HEK293T (cell line): ENCODE data around the gene ARRDC1.

Source experiments
- CTCF ChIA-PET: fragments of 350-600 bp; formaldehyde crosslinking; extraction: SDS; loops from one replicate; lab custom pipeline; 2021; ENCODE audit warnings: antibody characterized with exemption, inconsistent platforms; lab: Yijun Ruan, JAX
- POLR2A ChIA-PET: fragments of 350-600 bp; formaldehyde crosslinking; extraction: SDS; loops from one replicate; lab custom pipeline; 2020; ENCODE audit warnings: antibody characterized with exemption, inconsistent platforms; lab: Yijun Ruan, JAX
- DNase-seq: peaks from one replicate; pipeline ENCODE4 v3.0.0; 2012; ENCODE audit warnings: mixed read lengths; ENCODE audit errors: extremely low spot score
- ARNT ChIP-seq: fragments of 450-650 bp; IDR thresholded peaks from 2 replicates; pipeline ENCODE4 v1.6.1; 2017; ENCODE audit warnings: mild to moderate bottlenecking
- BHLHE40 ChIP-seq: fragments of 450-650 bp; IDR thresholded peaks from 2 replicates; pipeline ENCODE4 v1.6.1; 2016; ENCODE audit warnings: mild to moderate bottlenecking, moderate library complexity, borderline replicate concordance
- CTBP1 ChIP-seq: fragments of 450-650 bp; IDR thresholded peaks from 2 replicates; pipeline ENCODE4 v1.6.1; 2016; ENCODE audit warnings: borderline replicate concordance
- ELF4 ChIP-seq: fragments of 450-650 bp; IDR thresholded peaks from 2 replicates; pipeline ENCODE4 v1.6.1; 2017; ENCODE audit warnings: antibody characterized with exemption
- FOXA1 ChIP-seq: fragments of 450-650 bp; IDR thresholded peaks from 2 replicates; pipeline ENCODE4 v1.6.1; 2016; ENCODE audit warnings: mild to moderate bottlenecking
- FOXK2 ChIP-seq: fragments of 450-650 bp; IDR thresholded peaks from 2 replicates; pipeline ENCODE4 v1.6.1; 2016; ENCODE audit warnings: mild to moderate bottlenecking
- FOXM1 ChIP-seq: fragments of 450-650 bp; IDR thresholded peaks from 2 replicates; pipeline ENCODE4 v1.6.1; 2017; ENCODE audit warnings: mild to moderate bottlenecking, borderline replicate concordance
- HDGF ChIP-seq: fragments of 450-650 bp; IDR thresholded peaks from 2 replicates; pipeline ENCODE4 v1.6.1; 2017; ENCODE audit warnings: antibody characterized with exemption, borderline replicate concordance
- L3MBTL2 ChIP-seq: fragments of 450-650 bp; conservative IDR thresholded peaks from 2 replicates; pipeline ENCODE4 v1.6.1; 2016; ENCODE audit warnings: mild to moderate bottlenecking
- LEF1 ChIP-seq: fragments of 450-650 bp; IDR thresholded peaks from 2 replicates; pipeline ENCODE4 v1.6.1; 2017; ENCODE audit warnings: mild to moderate bottlenecking, borderline replicate concordance
- NFRKB ChIP-seq: fragments of 450-650 bp; IDR thresholded peaks from 2 replicates; pipeline ENCODE4 v1.6.1; 2016; ENCODE audit warnings: mild to moderate bottlenecking, moderate library complexity
- SP1 ChIP-seq: fragments of 450-650 bp; IDR thresholded peaks from 2 replicates; pipeline ENCODE4 v1.6.1; 2017
- SUZ12 ChIP-seq: fragments of 450-650 bp; IDR thresholded peaks from 2 replicates; pipeline ENCODE4 v1.6.1; 2016; ENCODE audit warnings: mild to moderate bottlenecking
- TARDBP ChIP-seq: fragments of 450-650 bp; IDR thresholded peaks from 2 replicates; pipeline ENCODE4 v1.6.1; 2016
- ZNF384 ChIP-seq: fragments of 450-650 bp; IDR thresholded peaks from 2 replicates; pipeline ENCODE4 v1.6.1; 2016
- TF ChIP-seq, protein P1 (sequence below): fragments of 450-650 bp; IDR thresholded peaks from 2 replicates; pipeline ENCODE4 v1.6.1; 2016

ARRDC1 gene

DNA sequence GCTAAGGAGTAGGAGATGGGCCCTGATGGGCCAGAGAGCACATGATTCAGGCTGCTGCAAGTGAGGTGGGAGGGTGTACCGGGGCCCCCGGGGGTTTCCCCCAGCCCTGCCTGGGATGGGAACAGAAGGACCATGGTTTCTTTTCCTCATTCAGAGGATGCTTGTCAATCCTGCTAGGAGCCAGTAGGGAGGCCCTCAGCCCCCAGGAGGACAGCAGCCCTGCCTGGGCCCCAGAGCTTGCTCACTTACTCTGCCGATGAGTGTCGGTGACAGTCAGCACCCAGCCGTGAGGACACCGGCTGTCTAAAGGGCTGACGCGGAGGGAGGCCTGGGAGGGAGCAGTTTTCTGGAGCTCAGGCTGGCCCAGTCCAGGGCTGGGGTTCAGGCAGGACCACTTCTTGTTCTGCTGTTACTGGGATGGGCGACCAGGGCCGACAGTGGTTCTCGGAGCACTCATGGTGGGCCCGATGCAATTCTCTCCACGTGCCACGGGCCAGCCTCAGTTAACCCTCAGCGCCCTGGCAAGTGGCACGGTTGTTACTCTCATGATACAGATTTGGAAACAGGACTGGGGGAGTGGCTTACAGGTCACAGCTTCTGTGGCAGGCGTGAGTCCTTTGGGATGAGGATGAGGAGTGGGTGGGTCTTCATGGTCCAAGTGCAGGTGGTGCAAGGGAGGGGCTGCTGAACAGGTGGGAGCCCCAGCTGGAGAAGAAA lies 1.8 kb downstream of the ARRDC1 start:
- DNase-seq, result no peak
- ChIA-PET CTCF (interaction anchor here (1.3 kb wide), 1 partner anchor 16 kb away, joined by 3 read pairs; no protein-coding TSS in a partner anchor), POLR2A (interaction anchor here (2.3 kb wide), 1 partner anchor 12 kb away, joined by 9 read pairs; the partner anchor contains the start of gene EHMT1)
- TF ChIP-seq CTBP1 (no peak), L3MBTL2 (no peak), FOXA1 (no peak)
- TF ChIP-seq, protein P1, sequence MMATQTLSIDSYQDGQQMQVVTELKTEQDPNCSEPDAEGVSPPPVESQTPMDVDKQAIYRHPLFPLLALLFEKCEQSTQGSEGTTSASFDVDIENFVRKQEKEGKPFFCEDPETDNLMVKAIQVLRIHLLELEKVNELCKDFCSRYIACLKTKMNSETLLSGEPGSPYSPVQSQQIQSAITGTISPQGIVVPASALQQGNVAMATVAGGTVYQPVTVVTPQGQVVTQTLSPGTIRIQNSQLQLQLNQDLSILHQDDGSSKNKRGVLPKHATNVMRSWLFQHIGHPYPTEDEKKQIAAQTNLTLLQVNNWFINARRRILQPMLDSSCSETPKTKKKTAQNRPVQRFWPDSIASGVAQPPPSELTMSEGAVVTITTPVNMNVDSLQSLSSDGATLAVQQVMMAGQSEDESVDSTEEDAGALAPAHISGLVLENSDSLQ, result no peak

DNA sequence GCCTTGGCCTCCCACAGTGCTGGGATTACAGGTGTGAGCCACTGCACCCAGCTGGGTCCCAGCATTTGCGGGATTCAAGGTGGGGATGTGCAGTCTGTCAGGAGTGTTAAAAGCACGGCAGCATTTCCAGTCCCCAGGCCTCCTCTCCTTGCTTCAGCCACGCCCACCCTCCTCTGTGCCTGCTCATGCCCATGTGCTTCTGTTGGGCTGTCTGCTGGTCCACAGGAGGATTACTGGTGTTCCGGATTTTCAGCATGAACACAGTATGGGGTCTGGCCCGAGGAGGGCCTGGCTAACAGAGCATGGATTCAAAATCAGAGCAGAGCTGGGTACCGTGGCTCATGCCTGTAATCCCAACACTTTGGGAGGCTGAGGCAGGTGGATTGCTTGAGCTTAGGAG lies 5.5 kb downstream of the ARRDC1 start:
- CTCF ChIA-PET, result interaction anchor here (0.6 kb wide), 1 partner anchor 29 kb away, joined by 3 read pairs; no protein-coding TSS in a partner anchor
- no peak for DNase-seq
- TF ChIP-seq BHLHE40 (no peak), ZNF384 (no peak), TARDBP (no peak), SUZ12 (no peak), LEF1 (no peak), FOXM1 (no peak), L3MBTL2 (no peak), FOXK2 (no peak), CTBP1 (no peak)
- TF ChIP-seq, protein P1, result no peak
- POLR2A ChIA-PET, result interaction anchor here (1.3 kb wide), 1 partner anchor 8 kb away, joined by 3 read pairs; the partner anchor contains the start of gene EHMT1

- no peak for DNase-seq
- CTCF ChIA-PET, result interaction anchor here (0.6 kb wide), 1 partner anchor 30 kb away, joined by 3 read pairs; no protein-coding TSS in a partner anchor
- POLR2A ChIA-PET, result no interaction called here
- TF ChIP-seq, protein P1, result no peak
- no peak for TF ChIP-seq NFRKB
- no peak for TF ChIP-seq TARDBP
- no peak for TF ChIP-seq SUZ12
- TF ChIP-seq CTBP1, result no peak
- no peak for TF ChIP-seq L3MBTL2
- TF ChIP-seq BHLHE40, result no peak
- TF ChIP-seq ARNT, result no peak
- TF ChIP-seq ELF4, result no peak
- no peak for TF ChIP-seq FOXM1
- TF ChIP-seq SP1, result no peak
- TF ChIP-seq FOXA1, result no peak
- TF ChIP-seq LEF1, result no peak
These were observed 6.4 kb downstream of the ARRDC1 start for GRCh38 chr9:137611623-137612609.

- CTCF ChIA-PET, result no interaction called here
- TF ChIP-seq ELF4, result no peak
- no peak for TF ChIP-seq FOXK2
- no peak for TF ChIP-seq FOXA1
- TF ChIP-seq SUZ12, result no peak
- TF ChIP-seq ARNT, result no peak
- TF ChIP-seq ZNF384, result no peak
- TF ChIP-seq TARDBP, result no peak
- TF ChIP-seq, protein P1, result no peak
- TF ChIP-seq L3MBTL2, result no peak
- TF ChIP-seq CTBP1, result no peak
- no peak for TF ChIP-seq BHLHE40
- no peak for TF ChIP-seq NFRKB
- no peak for TF ChIP-seq LEF1
- TF ChIP-seq FOXM1, result no peak
- no peak for TF ChIP-seq HDGF
- no peak for TF ChIP-seq SP1
- POLR2A ChIA-PET, result no interaction called here
- no peak for DNase-seq
These were observed 7.3 kb downstream of the ARRDC1 start for GRCh38 chr9:137612741-137613142.

GRCh38 chr9:137613259-137613658 lies 7.8 kb downstream of the ARRDC1 start:
- ChIA-PET POLR2A (no interaction called here), CTCF (no interaction called here)
- no peak for DNase-seq
- TF ChIP-seq FOXA1, result no peak
- TF ChIP-seq ZNF384, result no peak
- TF ChIP-seq SP1, result no peak
- no peak for TF ChIP-seq ELF4
- TF ChIP-seq ARNT, result no peak
- no peak for TF ChIP-seq NFRKB
